HCT116 (cell line): Measurements from ENCODE around the gene DCTN3. TPM values are rescaled to one million over a fixed set of nuclear protein-coding genes. Genes with fewer than 3 reads are reported as not detected.

Experiments
- ATAC-seq: fragments of 200-7000 bp; cut with Tn5 transposase; 2 replicates; pipeline ENCODE4 v1.9.1; 2020; ENCODE audit warnings: mild to moderate bottlenecking, moderate library complexity
- BruUV-seq: library from RNA; stranded (reverse); fragments of 400-500 nt; replicated peaks from 2 replicates; lab custom pipeline; 2021; lab: Mats Ljungman, UMichigan
- CTCF ChIA-PET: fragments of 300-600 bp; sonication (Branson Sonifier 250); formaldehyde crosslinking; loops from one replicate; lab custom pipeline; 2021; ENCODE audit warnings: antibody characterized with exemption; lab: Charles Lee
- POLR2A ChIA-PET: fragments of 300-600, 350-600 bp; sonication (Branson Sonifier 250); formaldehyde crosslinking; loops from one replicate; lab custom pipeline; 2021; ENCODE audit warnings: antibody characterized with exemption; lab: Charles Lee
- RAD21 ChIA-PET, 2 experiments: fragments of 300-600 bp; sonication (Branson Sonifier 250); formaldehyde crosslinking; loops; one replicate each; lab custom pipeline; 2023; ENCODE audit warnings: low total read pairs in 2 of 2; ENCODE audit not compliant: uncharacterized antibody in 2 of 2, unreplicated experiment in 2 of 2, low non-redundant PET in 1 of 2; lab: Charles Lee
- DNase-seq: peaks from one replicate; pipeline ENCODE4 v3.0.0-alpha.2; 2010; ENCODE audit warnings: low read depth, low spot score
- H2AFZ ChIP-seq: fragments of 200-600 bp; shearing (Covaris generic), sonication (generic); 2 replicates; pipeline ENCODE4 v1.6.1; 2017; ENCODE audit warnings: low read depth, mixed run types, mixed read lengths, antibody characterized with exemption, low read length; ENCODE audit not compliant: poor library complexity, severe bottlenecking
- H3K27ac ChIP-seq: 2 replicates; pipeline ENCODE4 v1.5.1; 2012; ENCODE audit warnings: low read depth, low read length
- H3K27me3 ChIP-seq: fragments of 200-600 bp; sonication (generic); 2 replicates; pipeline ENCODE4 v1.6.1; 2016; ENCODE audit warnings: mixed run types, low read length, mixed read lengths; ENCODE audit not compliant: insufficient read depth
- H3K36me3 ChIP-seq, 2 experiments: fragments of 200-500 bp in 1 of 2; fragments of 200-600 bp in 1 of 2; sonication (Bioruptor generic) in 1 of 2; sonication (generic) in 1 of 2; 2 replicates each; pipeline versions ENCODE4 v1.5.1 to v1.6.1; 2014 to 2016; ENCODE audit warnings: low read length in 2 of 2, inconsistent platforms in 1 of 2, mixed read lengths in 1 of 2, mixed run types in 1 of 2; ENCODE audit not compliant: insufficient read depth in 2 of 2, control insufficient read depth in 1 of 2
- H3K4me1 ChIP-seq, 2 experiments: fragments of 200-600 bp in 1 of 2; sonication (generic) in 1 of 2; 2 replicates each; pipeline versions ENCODE4 v1.5.1 to v1.6.1; 2012 to 2017; ENCODE audit warnings: low read length in 2 of 2, inconsistent platforms in 1 of 2, mild to moderate bottlenecking in 1 of 2, mixed read lengths in 1 of 2, mixed run types in 1 of 2, moderate library complexity in 1 of 2; ENCODE audit not compliant: insufficient read depth in 2 of 2, control insufficient read depth in 1 of 2
- H3K4me2 ChIP-seq: fragments of 200-600 bp; sonication (generic); 2 replicates; pipeline ENCODE4 v1.6.1; 2017; ENCODE audit warnings: mixed run types, low read length, mixed read lengths
- H3K4me3 ChIP-seq, 2 experiments: fragments of 200-600 bp in 1 of 2; sonication (generic) in 1 of 2; replicated peaks in 1 of 2; 2 replicates each; pipeline ENCODE4 v1.5.1; 2011 to 2016; ENCODE audit warnings: low read length in 2 of 2, control low read depth in 1 of 2, low read depth in 1 of 2, mild to moderate bottlenecking in 1 of 2, mixed read lengths in 1 of 2, mixed run types in 1 of 2
- H3K79me2 ChIP-seq: fragments of 200-600 bp; sonication (generic); 2 replicates; pipeline ENCODE4 v1.6.1; 2017; ENCODE audit warnings: mild to moderate bottlenecking, mixed run types, low read length, moderate library complexity, mixed read lengths; ENCODE audit not compliant: insufficient read depth
- H3K9ac ChIP-seq: fragments of 200-600 bp; sonication (generic); 2 replicates; pipeline ENCODE4 v1.6.1; 2016; ENCODE audit warnings: low read length, mixed read lengths
- H3K9me2 ChIP-seq: fragments of 200-600 bp; sonication (generic), shearing (Covaris generic); 2 replicates; pipeline ENCODE4 v1.6.1; 2017; ENCODE audit warnings: mixed run types, mild to moderate bottlenecking, moderate library complexity; ENCODE audit not compliant: insufficient read depth
- H3K9me3 ChIP-seq, 2 experiments: fragments of 200-500 bp in 1 of 2; fragments of 200-600 bp in 1 of 2; sonication (Bioruptor generic) in 1 of 2; sonication (generic) in 1 of 2; 2 replicates each; pipeline ENCODE4 v1.6.1; 2014 to 2017; ENCODE audit warnings: low read length in 2 of 2, mixed read lengths in 2 of 2, inconsistent platforms in 1 of 2, low read depth in 1 of 2, mild to moderate bottlenecking in 1 of 2, mixed run types in 1 of 2, moderate library complexity in 1 of 2; ENCODE audit not compliant: control insufficient read depth in 1 of 2, insufficient read depth in 1 of 2
- H4K20me1 ChIP-seq: fragments of 200-600 bp; sonication (generic), shearing (Covaris generic); 2 replicates; pipeline ENCODE4 v1.6.1; 2017; ENCODE audit warnings: mixed run types, mild to moderate bottlenecking, moderate library complexity; ENCODE audit not compliant: insufficient read depth
- ELF1 ChIP-seq: IDR thresholded peaks from 2 replicates; pipeline ENCODE4 v1.6.1; 2012; ENCODE audit warnings: low read depth, borderline replicate concordance
- FOSL1 ChIP-seq: IDR thresholded peaks from 2 replicates; pipeline ENCODE4 v1.6.1; 2012; ENCODE audit warnings: low read depth
- POLR2A ChIP-seq: IDR thresholded peaks from 2 replicates; pipeline ENCODE4 v1.7.0; 2011; ENCODE audit warnings: borderline replicate concordance; ENCODE audit not compliant: insufficient read depth, insufficient read length; ENCODE audit errors: extremely low read depth
- SRF ChIP-seq: IDR thresholded peaks from 2 replicates; pipeline ENCODE4 v1.6.1; 2012; ENCODE audit warnings: low read depth
- intact Hi-C: fragments of 100-400 bp; cut with micrococcal nuclease; formaldehyde crosslinking; loops from 2 replicates; pipeline ENCODE4 v1.10.0; 2022
- total RNA-seq: library from RNA; stranded (reverse); gene quantifications from one replicate; pipeline ENCODE4 v1.2.1, GENCODE V29; 2021; ENCODE audit not compliant: unreplicated experiment
- TF ChIP-seq, protein P1 (sequence below): IDR thresholded peaks from 2 replicates; pipeline ENCODE4 v1.6.1; 2011; ENCODE audit warnings: mild to moderate bottlenecking, low read length, moderate library complexity; ENCODE audit not compliant: insufficient replicate concordance; ENCODE audit errors: extremely low read depth

Gene DCTN3
- total RNA-seq, 1 experiment from 2014 or later = 64.0 TPM

GRCh38 chr9:34601937-34602573 lies 18.2 kb downstream of the DCTN3 start:
- H3K4me1 ChIP-seq = peaks cover 0 to 4% of the 10 kb centered on the region in 2 experiments; a peak in 1 of 4 replicates
- CTCF ChIA-PET = interaction anchor here (1.0 kb wide), 2 partner anchors 10 kb away, joined by 3 to 4 read pairs; partner anchors contain the start of gene RPP25L
- H3K4me3 ChIP-seq = no peak overlapping the region
- no peaks in the 10 kb centered on the region for H3K36me3 ChIP-seq
- no peak overlapping the region for H3K9ac ChIP-seq
- no peaks in the 10 kb centered on the region for H3K9me2 ChIP-seq
- intact Hi-C loops = loop anchor here (2.0 to 10.0 kb wide), 3 partner anchors 53 to 347 kb away; no protein-coding TSS in a partner anchor
- DNase-seq (no peak), ATAC-seq (no peak)
- TF ChIP-seq FOSL1 = no peak
- TF ChIP-seq ELF1 = no peak
- no peak for TF ChIP-seq POLR2A
- no peaks in the 10 kb centered on the region for H3K27me3 ChIP-seq
- POLR2A ChIA-PET = no interaction called here
- no peak overlapping the region for H2AFZ ChIP-seq
- H3K9me3 ChIP-seq = no peaks in the 10 kb centered on the region
- RAD21 ChIA-PET = interaction anchor here in 1 of 2 experiments (0.6 kb wide), 1 partner anchor 213 kb away, joined by 6 read pairs; no protein-coding TSS in a partner anchor
- H3K79me2 ChIP-seq = no peaks in the 10 kb centered on the region
- no peak overlapping the region for H3K4me2 ChIP-seq
- no peak overlapping the region for H3K27ac ChIP-seq
- H4K20me1 ChIP-seq = no peaks in the 10 kb centered on the region
- no TSS peak for BruUV-seq

DNA sequence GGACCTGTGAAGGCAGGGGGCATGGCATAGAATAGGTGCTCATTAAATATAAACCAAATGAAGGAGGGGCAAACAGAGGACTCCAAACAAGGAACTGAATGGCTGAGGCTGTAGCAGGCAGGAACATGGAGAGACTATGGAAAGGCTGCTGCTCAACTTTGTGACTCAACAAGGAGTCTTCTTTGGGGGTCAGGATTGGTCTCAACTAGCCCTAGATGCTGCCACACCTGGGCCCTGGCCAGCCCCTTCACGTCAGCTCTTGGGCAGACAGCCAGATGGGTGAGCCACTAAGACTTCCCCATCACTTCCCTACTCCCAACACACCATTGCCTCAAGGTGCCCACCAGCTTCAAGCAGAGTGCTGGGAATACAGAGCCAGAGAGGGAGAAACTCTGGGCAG lies 19.4 kb downstream of the DCTN3 start:
- no peak overlapping the region for H3K4me3 ChIP-seq
- H3K9me2 ChIP-seq = no peaks in the 10 kb centered on the region
- no peaks in the 10 kb centered on the region for H3K4me1 ChIP-seq
- H3K9ac ChIP-seq = no peak overlapping the region
- H3K4me2 ChIP-seq = no peak overlapping the region
- H3K36me3 ChIP-seq = no peaks in the 10 kb centered on the region
- intact Hi-C loops = loop anchor here (10.0 kb wide), 1 partner anchor 346 kb away; no protein-coding TSS in a partner anchor
- DNase-seq (no peak), ATAC-seq (no peak)
- H4K20me1 ChIP-seq = no peaks in the 10 kb centered on the region
- POLR2A ChIA-PET = no interaction called here
- no peak overlapping the region for H2AFZ ChIP-seq
- H3K27me3 ChIP-seq = no peaks in the 10 kb centered on the region
- RAD21 ChIA-PET = no interaction called here
- H3K9me3 ChIP-seq = no peaks in the 10 kb centered on the region
- H3K27ac ChIP-seq = no peak overlapping the region
- CTCF ChIA-PET = interaction anchor here (1.2 kb wide), 1 partner anchor 197 kb away, joined by 3 read pairs; no protein-coding TSS in a partner anchor
- TF ChIP-seq, protein P1, sequence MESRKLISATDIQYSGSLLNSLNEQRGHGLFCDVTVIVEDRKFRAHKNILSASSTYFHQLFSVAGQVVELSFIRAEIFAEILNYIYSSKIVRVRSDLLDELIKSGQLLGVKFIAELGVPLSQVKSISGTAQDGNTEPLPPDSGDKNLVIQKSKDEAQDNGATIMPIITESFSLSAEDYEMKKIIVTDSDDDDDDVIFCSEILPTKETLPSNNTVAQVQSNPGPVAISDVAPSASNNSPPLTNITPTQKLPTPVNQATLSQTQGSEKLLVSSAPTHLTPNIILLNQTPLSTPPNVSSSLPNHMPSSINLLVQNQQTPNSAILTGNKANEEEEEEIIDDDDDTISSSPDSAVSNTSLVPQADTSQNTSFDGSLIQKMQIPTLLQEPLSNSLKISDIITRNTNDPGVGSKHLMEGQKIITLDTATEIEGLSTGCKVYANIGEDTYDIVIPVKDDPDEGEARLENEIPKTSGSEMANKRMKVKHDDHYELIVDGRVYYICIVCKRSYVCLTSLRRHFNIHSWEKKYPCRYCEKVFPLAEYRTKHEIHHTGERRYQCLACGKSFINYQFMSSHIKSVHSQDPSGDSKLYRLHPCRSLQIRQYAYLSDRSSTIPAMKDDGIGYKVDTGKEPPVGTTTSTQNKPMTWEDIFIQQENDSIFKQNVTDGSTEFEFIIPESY = no peak
- no peak for TF ChIP-seq SRF
- BruUV-seq = no TSS peak
- no peaks in the 10 kb centered on the region for H3K79me2 ChIP-seq
